GM19328 (cell line): ENCODE data around the gene ANKS1B.

Experiments
- ATAC-seq: cut with Tn5 transposase; IDR thresholded peaks from one replicate; pipeline ENCODE4 v1.9.1; 2021; ENCODE audit warnings: mild to moderate bottlenecking, moderate library complexity; ENCODE audit not compliant: unreplicated experiment

Gene ANKS1B

DNA sequence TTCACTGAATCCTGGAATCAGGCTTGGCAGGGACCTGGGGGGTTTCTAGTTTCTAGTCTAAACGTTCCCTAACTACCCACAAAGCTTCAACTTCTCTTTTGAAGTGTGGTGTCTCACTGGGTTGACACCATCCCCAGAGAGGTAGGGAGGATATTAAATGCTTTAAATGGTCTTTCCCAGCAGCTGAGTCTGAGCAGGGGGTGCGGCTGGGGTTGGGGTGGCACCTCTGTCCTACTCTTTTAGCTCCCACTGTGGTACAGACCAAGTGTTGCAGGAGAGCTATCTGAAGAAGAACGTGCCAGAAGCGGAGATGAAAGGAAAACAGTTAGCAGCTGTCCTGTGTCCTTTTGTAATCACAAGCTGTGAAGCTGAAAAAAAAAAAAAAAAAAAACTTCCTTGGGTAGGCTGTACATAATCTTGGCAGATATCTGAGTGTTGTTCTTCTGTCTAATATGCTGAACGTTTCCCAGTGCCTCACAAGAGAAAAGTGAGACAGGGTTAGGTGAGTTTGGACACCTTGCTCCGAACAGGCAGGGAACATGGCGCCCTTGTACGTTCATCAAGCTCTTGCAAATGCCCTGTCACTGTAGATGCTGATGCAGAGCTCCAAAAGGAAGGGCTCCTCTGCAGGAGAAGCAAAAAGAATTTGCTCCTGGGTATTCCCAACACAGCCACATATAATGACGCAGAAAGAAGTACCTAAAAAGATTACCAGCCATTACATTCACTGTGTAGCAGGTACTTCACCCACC, 892.5 kb downstream of the ANKS1B start:
- no peak for ATAC-seq

DNA sequence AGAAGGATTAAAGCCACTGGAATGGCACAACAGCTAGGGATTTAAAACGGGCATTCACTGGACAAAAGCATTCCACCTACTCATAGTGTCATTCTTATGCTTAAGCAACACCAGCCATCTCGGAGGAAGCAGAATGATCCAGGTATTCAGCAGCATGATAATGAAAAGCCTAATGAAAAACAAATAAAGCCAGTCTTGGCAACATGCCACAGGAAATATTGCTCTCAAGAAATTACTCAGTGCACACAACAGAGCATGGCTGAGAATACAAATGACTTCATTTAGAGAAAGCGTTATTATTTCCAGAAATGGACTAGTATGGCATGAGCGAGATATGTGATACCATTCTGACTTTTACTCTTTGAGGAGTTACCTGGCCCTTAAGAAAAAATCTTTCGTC, 897.5 kb downstream of the ANKS1B start:
- ATAC-seq, result no peak

DNA sequence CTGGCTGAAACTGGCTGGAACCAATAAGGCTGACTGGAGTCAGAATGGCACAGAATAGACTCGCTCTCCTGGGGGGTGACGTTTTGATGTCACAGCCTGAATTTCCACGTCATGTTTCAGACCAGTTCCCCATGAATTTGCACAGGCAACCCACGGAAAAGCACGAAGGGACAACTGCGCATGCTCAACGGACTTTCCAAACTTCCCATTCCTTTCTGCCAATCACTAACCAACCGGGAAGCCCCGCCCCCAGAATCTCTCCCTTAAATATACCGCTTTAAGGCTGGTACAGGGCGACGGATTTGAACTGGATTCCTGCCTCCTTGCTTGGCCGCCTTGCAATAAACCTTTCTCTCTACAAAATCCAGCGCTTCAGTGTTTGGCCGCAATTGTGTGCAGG, 904.9 kb downstream of the ANKS1B start:
- ATAC-seq, result no peak

DNA sequence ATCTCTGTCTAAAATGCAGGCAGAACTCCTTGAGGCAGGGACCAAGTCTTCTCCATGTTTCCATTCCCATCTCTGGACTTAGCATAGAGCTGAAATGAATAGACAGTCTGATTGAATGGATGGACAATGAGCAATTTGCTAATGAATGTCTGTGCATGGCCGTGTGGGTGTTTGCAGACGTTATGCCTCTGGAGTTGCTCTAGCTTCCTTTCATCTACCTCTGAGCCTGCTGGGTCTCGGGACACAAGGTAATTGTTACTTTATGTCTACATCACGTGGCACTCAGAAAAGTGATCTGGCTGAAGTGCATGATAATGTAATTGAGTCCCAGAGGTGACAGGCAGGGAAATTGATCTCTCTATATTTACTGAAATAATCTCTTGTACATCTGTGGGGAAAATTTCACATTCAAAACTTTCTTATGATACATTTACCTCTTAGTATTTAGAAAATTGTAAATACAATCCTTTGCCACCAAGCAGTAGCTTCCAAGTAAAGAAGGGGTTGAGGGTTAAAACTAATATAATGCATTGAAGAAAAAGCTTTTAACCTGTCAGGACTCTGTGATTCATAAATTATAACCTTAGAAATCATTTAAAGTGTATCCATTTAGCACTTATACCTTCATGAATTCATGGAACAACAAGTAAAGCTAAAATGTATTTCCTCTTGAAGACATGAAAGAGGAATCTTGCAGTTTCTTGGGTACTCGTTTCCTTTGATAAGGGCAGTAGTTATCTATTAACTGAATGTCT, 915.6 kb downstream of the ANKS1B start:
- ATAC-seq, result no peak

DNA sequence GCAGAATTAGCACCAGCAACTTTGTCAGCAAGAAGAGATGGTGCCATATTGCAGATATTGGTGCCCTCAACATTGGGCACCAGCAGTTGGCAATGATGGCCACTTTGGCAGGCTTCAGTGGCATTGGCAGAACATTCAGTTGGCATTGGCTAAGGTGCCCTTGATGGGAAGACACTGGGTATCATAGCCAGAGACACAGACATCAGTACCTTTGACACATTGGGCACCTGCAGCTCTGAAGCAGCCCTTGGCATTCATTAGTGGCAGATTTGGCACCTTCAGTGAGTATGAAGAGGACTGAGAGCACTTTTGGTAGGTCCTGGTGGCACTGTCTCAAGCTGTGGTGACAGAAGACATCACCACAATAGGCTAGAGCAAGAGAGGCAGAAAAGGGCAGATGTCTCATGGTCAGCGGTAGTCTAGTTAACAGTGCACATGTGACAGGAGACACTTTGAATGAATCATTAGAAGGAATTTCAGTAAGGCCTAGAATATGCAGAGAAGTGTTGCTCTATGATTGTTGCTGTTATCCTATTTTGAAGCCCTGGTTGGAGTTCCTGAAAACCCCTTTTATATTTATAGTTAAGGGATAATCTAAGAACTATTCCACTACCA, 917.5 kb downstream of the ANKS1B start:
- ATAC-seq, result no peak

DNA sequence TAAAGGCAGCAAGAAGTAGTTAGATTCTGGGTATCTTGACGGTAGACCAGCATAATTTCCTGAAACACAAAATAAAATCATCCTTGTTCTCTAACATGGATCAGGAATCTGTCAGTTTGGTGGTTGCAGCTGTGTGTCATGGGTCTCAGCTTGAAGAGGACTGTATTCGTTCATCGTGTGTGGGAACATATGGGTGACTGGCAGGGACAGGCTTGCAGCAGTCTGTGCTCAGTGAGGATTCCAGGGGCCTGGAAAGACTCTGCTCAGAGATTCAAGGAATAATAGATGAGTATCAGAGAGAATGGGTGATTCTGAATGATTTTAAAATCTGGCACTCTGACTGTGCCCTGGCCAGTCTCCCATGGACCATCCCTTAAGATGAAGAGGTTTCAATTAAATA, 918.0 kb downstream of the ANKS1B start:
- ATAC-seq, result no peak

DNA sequence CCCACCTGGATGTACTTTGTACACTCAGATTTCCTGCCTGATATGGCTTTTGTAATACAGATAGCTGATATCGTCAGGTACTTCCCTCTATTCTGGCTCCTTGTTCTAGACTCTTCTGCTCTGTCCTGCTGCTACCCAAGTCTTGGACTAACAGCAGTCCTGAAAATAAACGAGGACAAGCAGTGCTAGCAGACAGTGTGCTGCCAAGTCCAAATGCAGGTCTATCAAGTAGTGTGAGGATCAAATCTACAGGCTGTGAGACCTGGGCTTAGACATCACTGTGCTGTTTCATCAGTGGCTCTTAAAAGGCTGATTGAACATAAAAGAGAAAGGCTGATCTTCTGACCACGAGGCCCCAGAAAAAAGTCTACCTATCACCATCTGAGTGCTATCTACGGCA, 921.6 kb downstream of the ANKS1B start:
- ATAC-seq, result no peak

DNA sequence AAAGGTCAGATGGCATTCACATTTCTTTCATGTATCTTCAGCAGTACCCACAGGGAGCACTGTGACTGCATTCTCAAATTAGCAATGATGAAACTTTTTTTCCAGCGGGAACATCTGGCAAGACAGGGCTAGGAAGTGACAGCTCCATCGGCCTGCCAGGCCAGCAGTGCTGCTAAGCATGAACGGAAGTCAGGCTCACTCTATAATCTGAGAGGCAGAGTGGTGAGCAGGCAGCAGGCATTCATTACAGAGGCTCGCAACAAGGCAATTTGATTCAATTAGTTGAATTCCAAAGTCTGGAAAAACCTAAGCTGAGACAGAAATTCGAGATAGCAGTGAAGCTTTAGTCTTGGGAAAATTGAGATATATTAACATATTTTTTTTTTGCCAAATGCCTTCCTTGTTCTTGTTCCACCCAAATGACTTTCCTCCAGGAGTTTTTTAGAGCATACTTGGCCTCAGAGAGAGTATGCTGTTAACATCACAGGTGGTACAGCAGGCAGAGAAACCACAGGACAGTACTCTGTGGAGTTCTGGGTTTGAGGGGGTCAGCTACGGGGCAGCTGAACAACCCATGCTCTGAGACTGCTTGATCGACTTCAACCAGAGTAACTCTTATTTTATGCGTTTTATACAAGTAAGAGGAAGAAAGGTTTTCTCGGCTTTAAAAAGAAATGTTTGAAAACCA, 924.8 kb downstream of the ANKS1B start:
- ATAC-seq, result no peak

DNA sequence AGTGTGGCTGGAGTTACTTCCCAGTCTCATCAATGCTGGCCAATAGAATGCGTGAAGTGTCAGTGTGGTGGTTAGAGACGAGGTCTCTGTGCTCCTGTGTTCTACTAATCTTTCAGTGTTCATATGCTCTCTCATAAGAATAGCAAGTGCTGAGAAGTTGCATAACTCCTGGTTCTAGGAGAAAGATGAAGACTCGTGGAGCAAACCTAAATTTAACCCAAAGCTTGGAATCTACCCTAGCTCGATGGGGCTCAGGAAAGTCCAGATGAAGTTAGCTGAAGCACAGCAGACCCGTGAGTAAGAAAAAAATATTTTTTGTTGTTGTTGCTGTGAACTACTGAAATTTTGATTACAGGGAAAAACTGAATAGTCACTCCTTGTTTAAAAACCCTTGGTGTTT, 927.1 kb downstream of the ANKS1B start:
- no peak for ATAC-seq

DNA sequence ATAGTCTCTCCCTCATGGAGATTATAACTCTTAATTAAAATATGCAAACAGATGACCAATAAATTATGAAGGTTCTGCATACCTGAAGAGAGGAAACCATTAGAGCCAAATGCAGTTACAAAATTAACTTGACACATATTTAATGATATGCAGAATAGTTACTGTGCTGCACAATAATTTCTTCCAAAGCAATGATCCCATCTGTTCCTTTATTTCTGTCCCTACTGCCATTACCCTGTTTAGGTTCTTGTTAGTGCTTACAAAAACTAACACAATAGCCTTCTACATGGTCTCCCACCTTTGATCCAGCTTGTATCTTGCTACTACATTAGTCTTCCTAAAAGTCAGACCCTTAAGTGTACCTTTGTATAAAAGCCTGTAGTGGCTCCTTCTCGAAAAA, 928.5 kb downstream of the ANKS1B start:
- ATAC-seq, result no peak

DNA sequence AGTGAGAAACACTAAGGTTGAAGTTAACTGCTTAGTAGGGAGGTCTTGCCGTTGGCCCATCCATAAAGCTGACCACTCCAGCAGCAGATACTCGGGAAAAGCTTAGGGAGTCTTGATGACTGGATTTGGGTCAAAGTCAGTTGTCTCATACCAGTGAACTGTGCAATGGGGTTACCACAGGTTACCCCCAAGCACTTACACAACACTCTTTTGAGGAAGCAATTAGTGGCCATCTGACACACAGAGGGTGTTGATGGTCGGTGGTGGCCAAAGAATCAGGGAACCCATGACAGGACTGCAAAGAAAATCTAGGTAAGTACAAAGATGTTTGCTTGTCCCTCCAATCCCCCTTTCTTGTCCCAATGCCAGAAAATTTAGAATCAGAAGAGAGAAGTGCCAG, 929.4 kb downstream of the ANKS1B start:
- no peak for ATAC-seq

DNA sequence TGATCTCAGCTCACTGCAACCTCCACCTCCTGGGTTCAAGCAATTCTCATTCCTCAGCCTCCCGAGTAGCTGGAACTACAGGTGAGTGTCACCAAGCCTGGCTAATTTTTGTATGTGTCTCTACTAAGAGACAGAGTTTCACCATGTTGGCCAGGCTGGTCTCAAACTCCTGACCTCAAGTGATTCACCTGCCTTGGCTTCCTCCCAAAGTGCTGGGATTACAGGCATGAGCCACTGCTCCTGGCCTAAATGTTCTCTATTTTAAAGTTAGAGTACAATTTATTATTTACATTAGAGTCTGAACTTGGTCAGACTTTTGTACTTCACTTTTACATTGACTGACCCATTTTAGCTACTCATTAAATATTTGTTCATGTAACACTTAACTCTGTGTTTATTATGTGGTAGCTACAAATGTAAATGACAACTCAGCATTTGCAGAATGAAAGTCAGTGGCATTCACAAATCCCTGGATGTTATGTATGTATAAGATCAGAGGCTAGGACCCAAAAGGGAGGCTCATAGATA, 930.1 kb downstream of the ANKS1B start:
- no peak for ATAC-seq

DNA sequence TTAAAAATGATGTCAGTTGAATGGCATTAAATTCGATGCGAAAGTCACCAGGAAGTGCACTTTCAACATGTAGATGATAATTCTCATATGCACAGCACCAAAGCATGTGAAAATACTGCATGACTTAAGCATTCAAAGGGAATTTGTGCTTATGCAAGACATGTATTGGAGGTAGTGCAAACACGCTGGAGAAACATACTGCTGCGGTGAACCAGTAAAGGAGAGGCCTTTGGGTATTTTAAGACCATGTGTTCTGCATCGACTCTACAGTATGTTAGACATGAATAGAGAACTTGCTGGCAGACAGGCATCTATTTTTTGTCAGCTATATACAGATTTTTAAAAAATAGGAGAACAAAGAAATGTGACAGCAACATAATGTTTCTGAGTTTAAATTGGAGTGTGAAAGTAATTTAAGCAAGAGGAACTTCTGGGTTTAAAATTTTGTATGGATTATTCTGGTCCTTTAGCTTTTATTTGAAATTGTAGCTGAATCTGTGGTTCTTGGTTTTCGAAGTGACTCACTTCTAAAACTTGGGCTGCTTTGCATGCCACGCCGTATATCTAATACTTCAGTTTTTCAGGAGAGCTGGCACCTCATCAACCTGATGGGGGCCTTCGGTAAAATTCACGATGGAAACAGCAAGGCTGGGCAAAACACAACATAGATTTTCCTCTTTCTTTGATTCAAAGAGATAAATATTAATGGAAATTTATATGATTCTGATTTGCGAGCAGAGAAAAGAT, 930.9 kb downstream of the ANKS1B start:
- ATAC-seq, result no peak

DNA sequence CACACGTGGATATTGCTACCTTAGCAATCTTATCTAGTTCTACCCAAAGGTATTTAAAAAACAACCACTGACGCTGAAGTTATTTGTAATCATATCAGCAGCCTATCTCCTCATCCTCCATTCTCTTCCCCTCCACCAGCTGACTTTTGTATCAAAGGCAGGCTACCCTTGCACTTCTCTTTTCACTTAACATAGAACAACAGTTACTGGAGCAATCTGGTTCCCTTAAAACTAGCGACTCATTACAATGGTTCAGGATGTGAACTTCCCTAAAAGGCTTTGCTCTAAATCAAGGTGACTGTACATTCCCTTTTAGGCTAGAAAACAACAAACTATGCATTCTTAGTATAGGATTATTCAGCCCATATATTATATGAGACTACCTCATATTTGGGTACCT, 935.0 kb downstream of the ANKS1B start:
- ATAC-seq, result no peak

DNA sequence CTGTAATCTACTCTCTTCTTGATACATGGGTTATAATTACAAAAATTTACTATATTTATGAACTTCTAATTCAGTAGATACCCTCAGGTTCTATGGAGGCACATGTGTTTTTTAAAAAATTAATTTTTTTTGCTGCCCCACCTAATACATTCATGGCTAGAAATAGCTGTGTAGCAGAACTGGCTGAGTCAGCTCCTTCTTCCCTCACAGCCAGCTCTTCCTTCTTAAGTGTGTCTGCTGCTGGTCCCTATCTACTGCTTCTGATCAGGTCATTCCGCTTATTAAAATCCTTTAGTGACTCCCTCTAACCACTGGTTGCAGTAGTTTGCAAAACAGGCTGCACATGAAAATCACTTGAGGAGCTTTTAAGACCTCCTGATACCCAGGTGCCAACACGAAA, 939.6 kb downstream of the ANKS1B start:
- ATAC-seq, result no peak

DNA sequence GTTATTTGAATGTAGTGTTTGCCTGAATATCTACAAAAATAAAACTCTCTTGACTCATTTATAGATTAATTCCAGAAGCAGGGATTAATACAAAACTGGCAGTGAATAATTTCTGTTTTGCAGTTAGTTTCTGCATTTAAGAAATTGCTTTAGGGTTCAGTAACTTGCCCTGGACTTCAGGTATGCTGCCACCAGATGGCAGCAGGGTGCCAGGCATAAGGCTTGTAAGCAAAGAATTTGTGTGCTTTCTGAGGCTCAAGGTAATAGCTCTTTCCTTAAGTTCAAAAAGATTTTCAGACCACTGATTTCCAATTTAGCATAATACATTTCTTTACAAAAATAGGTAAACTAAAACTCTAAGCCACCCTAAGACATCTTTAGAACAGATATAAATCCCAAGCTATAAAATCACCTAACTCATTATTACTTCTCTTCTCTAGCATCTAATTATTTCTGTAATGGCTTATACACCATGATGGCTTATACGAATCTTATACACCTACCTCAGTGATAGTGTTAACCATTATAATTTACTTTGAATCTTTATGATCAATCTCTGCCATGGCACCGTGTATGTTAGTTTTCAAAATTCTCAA, 941.3 kb downstream of the ANKS1B start:
- no peak for ATAC-seq

DNA sequence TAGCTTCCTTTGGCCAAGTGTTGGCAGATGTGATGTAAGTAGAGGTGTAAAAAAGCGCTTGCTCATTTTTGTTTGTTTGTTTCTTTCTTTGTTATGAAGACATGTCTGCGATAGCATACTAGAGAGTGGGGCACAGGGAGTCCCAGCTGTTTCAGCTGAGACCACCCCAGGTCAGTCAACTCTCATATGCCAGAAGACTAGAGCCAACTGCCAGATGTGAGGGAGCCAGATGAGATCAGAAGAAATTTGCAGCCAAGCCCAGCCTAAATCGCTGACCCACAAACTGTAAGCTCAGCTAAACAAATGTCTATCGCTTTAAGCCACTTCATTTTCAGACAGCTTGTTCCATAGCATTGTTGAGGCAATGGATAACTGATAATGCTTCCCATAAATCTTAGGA, 942.5 kb downstream of the ANKS1B start:
- ATAC-seq, result no peak

DNA sequence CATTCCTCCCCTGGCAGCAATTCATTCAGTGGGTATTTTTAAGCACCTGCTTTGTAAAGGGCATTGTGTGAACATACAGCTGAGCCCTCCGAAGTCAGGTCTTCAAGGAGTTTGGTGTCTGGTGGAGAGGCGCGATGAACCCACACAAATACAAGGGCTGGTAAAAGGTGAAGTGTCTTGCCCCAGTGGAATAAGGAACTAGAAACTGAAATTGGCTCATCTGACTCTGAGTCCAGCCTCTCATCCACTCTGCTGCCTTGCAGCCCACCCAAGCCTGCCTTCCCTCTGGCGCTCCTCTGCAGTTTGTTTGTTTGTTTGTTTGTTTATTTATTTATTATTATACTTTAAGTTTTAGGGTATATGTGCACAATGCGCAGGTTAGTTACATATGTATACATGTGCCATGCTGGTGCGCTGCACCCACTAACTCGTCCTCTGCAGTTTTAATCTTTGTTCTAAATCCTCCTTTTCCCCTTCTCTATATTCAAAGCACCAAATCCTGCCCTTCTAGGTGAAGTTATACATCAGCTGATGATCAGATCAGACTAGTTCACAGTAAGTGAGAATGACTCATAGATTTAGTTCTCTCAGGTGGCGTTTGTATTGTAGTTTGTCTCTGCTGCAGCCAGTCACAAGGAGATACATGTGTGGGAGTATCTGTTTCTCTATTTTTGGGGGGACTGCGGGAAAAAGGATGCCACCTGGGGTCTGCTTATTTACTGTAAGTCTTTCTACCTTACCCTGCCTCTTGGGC, 945.2 kb downstream of the ANKS1B start:
- no peak for ATAC-seq

DNA sequence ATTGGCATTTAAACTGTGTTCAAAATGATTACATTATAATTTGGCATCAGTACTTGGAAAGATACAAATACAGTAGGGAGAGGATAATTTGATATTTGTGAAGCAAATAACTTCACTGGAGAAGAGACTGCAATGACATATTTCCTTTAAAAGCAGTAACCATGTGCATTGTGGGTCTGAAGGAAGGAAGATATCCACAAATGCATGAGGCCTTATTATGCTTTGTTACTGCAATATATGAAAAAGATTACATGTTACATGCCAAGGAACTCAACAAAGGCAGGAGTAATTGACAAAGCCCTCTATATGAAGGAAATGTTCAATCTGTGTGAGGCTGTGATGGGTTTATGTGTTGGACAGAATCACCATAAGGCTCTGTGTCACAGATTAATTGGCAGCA, 948.2 kb downstream of the ANKS1B start:
- ATAC-seq, result no peak

DNA sequence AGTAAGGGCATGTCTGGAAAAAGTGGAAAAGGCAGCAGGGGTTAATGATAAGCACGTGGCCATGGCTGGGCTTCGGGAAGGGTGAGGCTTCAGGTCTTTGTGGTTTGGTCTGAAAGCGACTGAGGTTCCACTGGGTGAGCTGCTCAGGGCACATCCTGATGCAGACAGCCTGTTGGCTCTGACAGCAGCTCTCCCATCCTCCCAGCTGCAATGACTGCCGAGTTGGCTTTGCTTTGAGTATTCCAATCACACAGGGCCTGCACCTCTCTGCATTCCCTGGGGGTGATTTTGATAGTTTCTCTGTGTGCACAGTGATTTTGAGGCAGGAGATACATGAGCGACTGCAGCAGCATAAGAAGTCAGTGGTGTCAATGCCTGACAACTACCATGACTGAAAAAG, 948.9 kb downstream of the ANKS1B start:
- ATAC-seq, result no peak
